Loucy (cell line): ENCODE results near the gene MRPL12.
"Not testable (repeated sequence)": the region's sequence is repeated elsewhere in the genome, so short reads cannot be mapped to it uniquely, and the experiment has no call there.

ENCODE experiments used
- EZH2phosphoT487 ChIP-seq: fragments of 200-600 bp; IDR thresholded peaks from 2 replicates; pipeline ENCODE4 v1.6.1; 2018; ENCODE audit warnings: antibody characterized with exemption, mild to moderate bottlenecking, moderate library complexity, borderline replicate concordance
- TF ChIP-seq, protein P1 (sequence below): fragments of 200-600 bp; sonication (generic); conservative IDR thresholded peaks from 2 replicates; pipeline ENCODE4 v1.5.1; 2014; ENCODE audit warnings: mild to moderate bottlenecking, antibody characterized with exemption, low read length

DNA sequence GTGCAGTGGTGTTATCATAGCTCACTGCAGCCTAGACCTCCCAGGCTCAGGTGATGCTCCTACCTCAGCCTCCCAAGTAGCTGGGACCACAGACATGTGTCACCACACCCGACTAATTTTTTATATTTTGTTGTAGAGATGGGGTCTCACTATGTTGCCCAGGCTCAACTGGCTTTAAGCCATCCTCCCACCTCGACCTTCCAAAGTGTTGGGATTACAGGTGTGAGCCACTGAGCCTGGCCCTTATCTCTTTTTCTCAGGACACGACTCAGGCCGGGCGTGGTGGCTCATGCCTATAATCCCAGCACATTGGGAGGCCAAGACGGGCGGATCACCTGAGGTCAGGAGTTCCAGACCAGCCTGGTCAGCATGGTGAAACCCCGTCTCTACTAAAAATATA, 36.4 kb downstream of the MRPL12 start:
- TF ChIP-seq, protein P1, sequence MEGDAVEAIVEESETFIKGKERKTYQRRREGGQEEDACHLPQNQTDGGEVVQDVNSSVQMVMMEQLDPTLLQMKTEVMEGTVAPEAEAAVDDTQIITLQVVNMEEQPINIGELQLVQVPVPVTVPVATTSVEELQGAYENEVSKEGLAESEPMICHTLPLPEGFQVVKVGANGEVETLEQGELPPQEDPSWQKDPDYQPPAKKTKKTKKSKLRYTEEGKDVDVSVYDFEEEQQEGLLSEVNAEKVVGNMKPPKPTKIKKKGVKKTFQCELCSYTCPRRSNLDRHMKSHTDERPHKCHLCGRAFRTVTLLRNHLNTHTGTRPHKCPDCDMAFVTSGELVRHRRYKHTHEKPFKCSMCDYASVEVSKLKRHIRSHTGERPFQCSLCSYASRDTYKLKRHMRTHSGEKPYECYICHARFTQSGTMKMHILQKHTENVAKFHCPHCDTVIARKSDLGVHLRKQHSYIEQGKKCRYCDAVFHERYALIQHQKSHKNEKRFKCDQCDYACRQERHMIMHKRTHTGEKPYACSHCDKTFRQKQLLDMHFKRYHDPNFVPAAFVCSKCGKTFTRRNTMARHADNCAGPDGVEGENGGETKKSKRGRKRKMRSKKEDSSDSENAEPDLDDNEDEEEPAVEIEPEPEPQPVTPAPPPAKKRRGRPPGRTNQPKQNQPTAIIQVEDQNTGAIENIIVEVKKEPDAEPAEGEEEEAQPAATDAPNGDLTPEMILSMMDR = not testable (repeated sequence)
- not testable (repeated sequence) for TF ChIP-seq EZH2phosphoT487
